Esophagus muscularis mucosa (tissue), 4 donors: ENCODE measurements around the gene KIAA0825.

ENCODE experiments used
- CTCF ChIP-seq, 3 experiments: fragments of 200-600 bp in 2 of 3; fragments of 450-650 bp in 1 of 3; sonication (generic) in 2 of 3; IDR thresholded peaks; one replicate each; pipeline ENCODE4 v1.5.1; 2017 to 2019; ENCODE audit warnings: antibody characterized with exemption in 3 of 3, mild to moderate bottlenecking in 2 of 3, moderate library complexity in 1 of 3
- EP300 ChIP-seq: sonication (generic); formaldehyde crosslinking; IDR thresholded peaks from one replicate; pipeline ENCODE4 v1.6.1; 2017; ENCODE audit warnings: antibody characterized with exemption
- POLR2A ChIP-seq: fragments of 450-650 bp; IDR thresholded peaks from one replicate; pipeline ENCODE4 v1.6.1; 2017; ENCODE audit warnings: antibody characterized with exemption, moderate library complexity, mild to moderate bottlenecking, low read depth
- POLR2AphosphoS5 ChIP-seq, 2 donors: sonication (generic); formaldehyde crosslinking; IDR thresholded peaks; one replicate each; pipeline ENCODE4 v1.6.1; 2017; ENCODE audit warnings: antibody characterized with exemption in 2 of 2

GRCh38 chr5:94618029-94618492 is 343 bp downstream of the KIAA0825 start:
- TF ChIP-seq CTCF (IDR thresholded peaks at IDR 0.05) (no peak), EP300 (no peak), POLR2A (no peak), POLR2AphosphoS5 (IDR thresholded peaks at IDR 0.05) (no peak)
